A549 (cell line): ENCODE results near the gene PRR3.

ENCODE experiments used
- E2F6 ChIP-seq: IDR thresholded peaks from 2 replicates; pipeline ENCODE4 v1.6.1; 2012; ENCODE audit warnings: low read depth, borderline replicate concordance
- EP300 ChIP-seq, 2 experiments: fragments of >200 bp; sonication (Bioruptor Twin); formaldehyde crosslinking; IDR thresholded peaks; 2 replicates in 1 of 2; 3 replicates in 1 of 2; pipeline ENCODE4 v1.6.1; 2016 to 2017
- ESRRA ChIP-seq: fragments of 150-350 bp; IDR thresholded peaks from 2 replicates; pipeline ENCODE4 v1.6.1; 2014; ENCODE audit warnings: mild to moderate bottlenecking, low read length, borderline replicate concordance
- JUNB ChIP-seq: fragments of >200 bp; sonication (Bioruptor Twin); formaldehyde crosslinking; IDR thresholded peaks from 2 replicates; pipeline ENCODE4 v1.6.1; 2016
- MAX ChIP-seq: IDR thresholded peaks from 2 replicates; pipeline ENCODE4 v1.6.1; 2012
- MAZ ChIP-seq: fragments of 150-350 bp; IDR thresholded peaks from 2 replicates; pipeline ENCODE4 v1.6.1; 2014; ENCODE audit warnings: antibody characterized with exemption, low read depth, low read length, borderline replicate concordance
- POLR2A ChIP-seq: IDR thresholded peaks from 2 replicates; pipeline ENCODE4 v1.6.1; 2012; ENCODE audit warnings: mild to moderate bottlenecking, low read length
- RARB ChIP-seq: fragments of 250-450 bp; sonication (Bioruptor Pico); IDR thresholded peaks from 2 replicates; pipeline ENCODE4 v1.8.0; 2021; ENCODE audit warnings: mild to moderate bottlenecking, moderate library complexity
- RCOR1 ChIP-seq: fragments of 150-350 bp; IDR thresholded peaks from 2 replicates; pipeline ENCODE4 v1.6.1; 2014; ENCODE audit warnings: antibody characterized with exemption, low read length, low read depth
- USF2 ChIP-seq: fragments of 450-650 bp; IDR thresholded peaks from 2 replicates; pipeline ENCODE4 v1.6.1; 2014; ENCODE audit warnings: antibody characterized with exemption
- TF ChIP-seq, protein P1 (sequence below): fragments of >200 bp; sonication (Bioruptor Twin); formaldehyde crosslinking; IDR thresholded peaks from 3 replicates; pipeline ENCODE4 v1.5.1; 2016

DNA sequence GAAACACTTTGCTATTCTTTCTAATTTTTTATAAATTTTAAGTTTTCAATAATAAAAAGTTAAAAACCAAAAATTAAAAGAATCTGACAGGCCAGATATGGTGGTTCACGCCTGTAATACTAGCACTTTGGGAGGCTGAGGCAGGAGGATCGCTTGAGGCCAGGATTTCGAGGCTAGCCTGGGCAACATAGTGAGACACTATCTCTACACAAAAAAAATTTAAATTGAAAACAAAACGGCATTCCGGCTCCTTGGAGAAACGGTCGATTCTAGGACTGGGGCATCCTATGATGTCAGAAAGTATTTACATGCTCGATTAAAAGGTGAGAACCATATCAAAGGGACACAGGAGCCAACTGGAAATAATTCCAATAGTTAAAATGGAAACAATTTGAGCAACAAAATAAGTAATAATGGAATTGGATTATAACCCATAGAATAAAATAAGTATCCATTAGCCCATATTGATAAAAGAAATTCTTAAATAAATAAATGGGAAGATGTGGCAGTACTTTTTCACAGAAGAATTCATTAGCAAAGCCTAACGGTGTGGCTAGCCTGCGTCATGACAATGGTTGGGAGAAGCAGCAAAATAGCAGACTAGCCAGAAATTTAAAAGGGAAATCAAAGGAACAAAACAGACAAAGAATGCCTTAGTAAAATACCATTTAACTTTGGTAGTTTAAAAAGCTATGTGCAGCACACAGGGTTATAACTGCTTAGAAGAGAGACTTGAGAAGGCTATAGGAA lies 46.5 kb upstream of the PRR3 start:
- TF ChIP-seq RARB: no peak
- TF ChIP-seq, protein P1, sequence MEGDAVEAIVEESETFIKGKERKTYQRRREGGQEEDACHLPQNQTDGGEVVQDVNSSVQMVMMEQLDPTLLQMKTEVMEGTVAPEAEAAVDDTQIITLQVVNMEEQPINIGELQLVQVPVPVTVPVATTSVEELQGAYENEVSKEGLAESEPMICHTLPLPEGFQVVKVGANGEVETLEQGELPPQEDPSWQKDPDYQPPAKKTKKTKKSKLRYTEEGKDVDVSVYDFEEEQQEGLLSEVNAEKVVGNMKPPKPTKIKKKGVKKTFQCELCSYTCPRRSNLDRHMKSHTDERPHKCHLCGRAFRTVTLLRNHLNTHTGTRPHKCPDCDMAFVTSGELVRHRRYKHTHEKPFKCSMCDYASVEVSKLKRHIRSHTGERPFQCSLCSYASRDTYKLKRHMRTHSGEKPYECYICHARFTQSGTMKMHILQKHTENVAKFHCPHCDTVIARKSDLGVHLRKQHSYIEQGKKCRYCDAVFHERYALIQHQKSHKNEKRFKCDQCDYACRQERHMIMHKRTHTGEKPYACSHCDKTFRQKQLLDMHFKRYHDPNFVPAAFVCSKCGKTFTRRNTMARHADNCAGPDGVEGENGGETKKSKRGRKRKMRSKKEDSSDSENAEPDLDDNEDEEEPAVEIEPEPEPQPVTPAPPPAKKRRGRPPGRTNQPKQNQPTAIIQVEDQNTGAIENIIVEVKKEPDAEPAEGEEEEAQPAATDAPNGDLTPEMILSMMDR: no peak
- no peak for TF ChIP-seq ESRRA
- no peak for TF ChIP-seq MAZ
- TF ChIP-seq MAX: no peak
- TF ChIP-seq USF2: no peak
- no peak for TF ChIP-seq EP300 (IDR thresholded peaks at IDR 0.05)
- TF ChIP-seq POLR2A: no peak
- TF ChIP-seq RCOR1: no peak
- TF ChIP-seq JUNB: no peak
- TF ChIP-seq E2F6: no peak
